Small intestine (tissue), 7 donors: ENCODE data around the gene LSMEM2. TPM values are rescaled to one million over a fixed set of nuclear protein-coding genes. Genes with fewer than 3 reads are reported as not detected.

Experiments used
- DNase-seq, 2 donors: peaks; one replicate each; pipeline versions ENCODE4 v3.0.0 to v3.0.0-alpha.2; 2013
- FAIRE-seq: peaks from 2 replicates; lab custom pipeline; 2012; peaks lifted over from hg19 to GRCh38; lab: Jason Lieb, UNC
- H3K27ac ChIP-seq, 3 donors: one replicate each; pipeline ENCODE4 v1.5.1; 2013; ENCODE audit warnings: low read length in 2 of 3, mild to moderate bottlenecking in 2 of 3, control low read depth in 1 of 3, inconsistent platforms in 1 of 3, low read depth in 1 of 3, moderate library complexity in 1 of 3
- H3K27me3 ChIP-seq, 3 donors: one replicate each; pipeline ENCODE4 v1.6.1; 2013; ENCODE audit warnings: low read length in 3 of 3, inconsistent platforms in 1 of 3; ENCODE audit not compliant: control insufficient read depth in 3 of 3, insufficient read depth in 3 of 3
- H3K36me3 ChIP-seq, 3 donors: one replicate each; pipeline ENCODE4 v1.6.1; 2013; ENCODE audit warnings: low read length in 3 of 3, inconsistent platforms in 1 of 3, low read depth in 1 of 3, mild to moderate bottlenecking in 1 of 3, moderate library complexity in 1 of 3; ENCODE audit not compliant: control insufficient read depth in 3 of 3, insufficient read depth in 2 of 3
- H3K4me1 ChIP-seq, 3 donors: one replicate each; pipeline ENCODE4 v1.6.1; 2013; ENCODE audit warnings: low read length in 2 of 3, inconsistent platforms in 1 of 3, low read depth in 1 of 3, mild to moderate bottlenecking in 1 of 3, moderate library complexity in 1 of 3; ENCODE audit not compliant: control insufficient read depth in 3 of 3, insufficient read depth in 2 of 3
- H3K4me3 ChIP-seq, 3 donors: one replicate each; pipeline ENCODE4 v1.5.1; 2013; ENCODE audit warnings: low read length in 3 of 3, control low read depth in 1 of 3, inconsistent platforms in 1 of 3, low read depth in 1 of 3, mild to moderate bottlenecking in 1 of 3, moderate library complexity in 1 of 3
- H3K9me3 ChIP-seq, 2 donors: one replicate each; pipeline ENCODE4 v1.6.1; 2013; ENCODE audit warnings: low read depth in 1 of 2, low read length in 1 of 2; ENCODE audit not compliant: control insufficient read depth in 2 of 2, insufficient read depth in 1 of 2
- WGBS, 3 donors: extraction: QIAGEN DNeasy Blood & Tissue Kit; methylation state at CpG; one replicate each; pipeline ENCODE4 v1.1.7; 2013; 5-methylcytosine and 5-hydroxymethylcytosine counted together
- polyA plus RNA-seq, 4 donors: library from polyadenylated mRNA; stranded (reverse) in 3 of 4; unstranded in 1 of 4; fragments of 200-250 nt in 3 of 4; fragments of 120-200 nt in 1 of 4; gene quantifications; one replicate each; pipeline versions ENCODE4 v1.2.1 to v1.2.3, GENCODE V29; 2013
- donor health status: healthy with polysubstance abuse.
- donor health status: control.
- donor health status: control.
- donor health status: Bipolar disorder and iron deficiency.
- donor health status: healthy.

Gene LSMEM2
- polyA plus RNA-seq, 4 donors = 0.21 to 0.54 (median 0.30) TPM; not detected in 1

DNA sequence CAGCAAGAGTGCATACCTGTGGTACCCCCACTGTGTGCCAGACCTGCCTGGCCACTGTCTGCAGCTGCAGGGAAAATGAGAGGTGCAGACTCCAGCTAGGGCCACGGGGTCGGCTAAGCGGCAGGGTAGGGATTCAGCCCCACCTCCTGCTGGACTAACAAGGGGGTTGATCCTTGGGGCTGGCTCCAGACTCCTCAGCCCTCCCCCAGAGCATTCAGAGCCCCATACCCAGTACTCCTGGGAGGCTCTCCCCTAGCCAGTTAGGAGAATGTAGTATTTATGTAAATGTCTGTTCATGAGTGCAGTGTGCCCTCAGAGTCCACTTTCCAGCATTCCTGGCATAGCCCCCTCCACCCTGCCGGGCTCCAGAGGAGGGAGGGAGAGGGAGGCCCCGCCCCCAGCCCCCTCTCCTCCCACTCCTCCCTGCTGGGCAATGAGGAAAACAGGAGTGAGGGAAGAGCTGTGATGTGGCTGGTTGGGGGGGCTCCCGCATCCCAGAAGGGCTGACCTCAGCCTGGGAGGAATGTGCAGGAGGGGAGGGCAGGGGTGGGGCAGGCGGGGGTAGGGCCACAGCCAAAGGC is 14.4 kb upstream of the LSMEM2 start:
- peak in 1 of 2 donors; percentile 95 for DNase-seq
- H3K36me3 ChIP-seq = peaks cover 0 to 19% (median 0%) of the 10 kb centered on the region in 3 donors
- H3K4me1 ChIP-seq = peaks cover 4 to 75% (median 8%) of the 10 kb centered on the region in 3 donors
- WGBS, 3 donors = 19 to 40% (median 34%) methylated on average over 7 of the region's 7 CpGs
- H3K27me3 ChIP-seq = no peaks in the 10 kb centered on the region
- no peak overlapping the region for H3K4me3 ChIP-seq
- no peak for FAIRE-seq
- H3K9me3 ChIP-seq = no peaks in the 10 kb centered on the region
- H3K27ac ChIP-seq = peak overlapping the region in 2 of 3 donors; percentile 62 to 88

DNA sequence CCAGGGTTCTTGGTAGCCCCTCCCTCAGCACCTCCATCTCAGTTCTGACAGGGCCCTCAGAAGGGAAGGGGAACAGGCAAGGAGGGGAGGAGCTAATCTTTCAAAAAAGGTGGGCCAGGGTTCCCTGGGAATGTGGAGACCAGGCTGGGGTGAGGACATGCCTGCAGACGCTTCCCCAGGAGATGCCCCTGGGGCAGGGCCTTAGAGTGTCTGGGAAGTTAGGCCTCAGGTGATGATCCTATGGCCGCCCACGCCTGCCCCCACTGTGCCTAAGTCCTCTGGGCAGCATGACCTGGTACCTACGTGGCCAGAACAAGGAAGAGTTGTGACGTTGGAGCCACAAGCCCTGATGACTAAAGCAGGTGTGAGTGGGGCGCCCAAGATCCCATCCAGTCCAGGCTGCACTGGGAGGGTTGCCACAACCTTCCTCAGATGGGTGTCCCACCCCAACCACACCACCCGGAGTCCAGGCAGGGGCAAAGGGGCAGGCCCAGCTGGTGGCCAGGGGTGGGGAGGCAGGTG is 13.9 kb upstream of the LSMEM2 start:
- H3K4me3 ChIP-seq = no peak overlapping the region
- no peak for DNase-seq
- FAIRE-seq = no peak
- H3K27ac ChIP-seq = peak overlapping the region in 2 of 3 donors; percentile 62 to 88
- H3K27me3 ChIP-seq = no peaks in the 10 kb centered on the region
- whole genome bisulfite sequencing, 3 donors = 46 to 60% (median 59%) methylated on average over 7 of the region's 7 CpGs
- H3K9me3 ChIP-seq = no peaks in the 10 kb centered on the region
- peaks cover 4 to 77% (median 6%) of the 10 kb centered on the region in 3 donors for H3K4me1 ChIP-seq
- peaks cover 0 to 20% (median 0%) of the 10 kb centered on the region in 3 donors for H3K36me3 ChIP-seq

- peaks cover 0 to 23% (median 0%) of the 10 kb centered on the region in 3 donors for H3K36me3 ChIP-seq
- peaks cover 4 to 78% (median 4%) of the 10 kb centered on the region in 3 donors for H3K4me1 ChIP-seq
- no peak for FAIRE-seq
- no peaks in the 10 kb centered on the region for H3K9me3 ChIP-seq
- peak overlapping the region in 2 of 3 donors; percentile 62 to 88 for H3K27ac ChIP-seq
- H3K27me3 ChIP-seq = no peaks in the 10 kb centered on the region
- no peak overlapping the region for H3K4me3 ChIP-seq
- no peak for DNase-seq
- WGBS, 3 donors = 48 to 73% (median 60%) methylated on average over 1 of the region's 1 CpG
Measured at GRCh38 chr3:50265571-50265970, 13.3 kb upstream of the LSMEM2 start.

- H3K4me1 ChIP-seq = peaks cover 4 to 78% (median 4%) of the 10 kb centered on the region in 3 donors
- H3K4me3 ChIP-seq = no peak overlapping the region
- FAIRE-seq (no peak), DNase-seq (peak in 1 of 2 donors; percentile 36)
- peaks cover 0 to 27% (median 0%) of the 10 kb centered on the region in 3 donors for H3K36me3 ChIP-seq
- WGBS, 3 donors = 75 to 81% (median 79%) methylated on average over 6 of the region's 6 CpGs
- no peaks in the 10 kb centered on the region for H3K9me3 ChIP-seq
- peak overlapping the region in 2 of 3 donors; percentile 62 to 88 for H3K27ac ChIP-seq
- H3K27me3 ChIP-seq = no peaks in the 10 kb centered on the region
Measured at GRCh38 chr3:50266017-50266416, 12.9 kb upstream of the LSMEM2 start.

DNA sequence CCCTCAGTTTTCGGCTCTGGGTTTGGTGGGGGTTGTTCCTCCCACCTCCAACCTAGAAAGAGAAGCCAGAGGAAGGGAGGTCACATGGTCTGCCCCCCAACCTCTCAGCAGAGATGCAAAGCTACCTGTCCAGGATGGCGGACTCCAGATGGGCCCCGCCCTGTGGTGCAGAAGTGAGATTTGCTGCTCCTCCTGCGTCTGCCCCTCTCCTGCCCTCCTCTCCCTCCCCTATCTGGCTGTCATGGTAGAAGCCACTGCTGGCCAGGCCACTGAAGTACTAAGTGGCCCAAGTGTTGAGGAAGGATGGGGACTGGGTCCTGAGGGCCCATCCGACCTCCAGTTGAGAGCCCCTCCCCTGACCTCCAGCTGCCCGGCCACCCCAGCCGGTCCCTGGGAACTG is 12.1 kb upstream of the LSMEM2 start:
- peaks cover 0 to 28% (median 0%) of the 10 kb centered on the region in 3 donors for H3K36me3 ChIP-seq
- no peak for FAIRE-seq

GRCh38 chr3:50267280-50267913 is 11.5 kb upstream of the LSMEM2 start:
- no peaks in the 10 kb centered on the region for H3K9me3 ChIP-seq
- peak overlapping the region; percentile 35 to 48 (median 41) for H3K4me3 ChIP-seq
- peaks cover 4 to 86% (median 4%) of the 10 kb centered on the region in 3 donors for H3K4me1 ChIP-seq
- no peak for FAIRE-seq
- H3K36me3 ChIP-seq = peaks cover 0 to 32% (median 0%) of the 10 kb centered on the region in 3 donors
- WGBS, 3 donors = 11 to 13% (median 12%) methylated on average over 22 of the region's 22 CpGs
- H3K27ac ChIP-seq = peak overlapping the region; percentile 93 to 99 (median 98)
- no peaks in the 10 kb centered on the region for H3K27me3 ChIP-seq
- peak; percentile 69 to 81 for DNase-seq

More for the DNA sequence above, 12.1 kb upstream of the LSMEM2 start:
- no peaks in the 10 kb centered on the region for H3K9me3 ChIP-seq
- peaks cover 4 to 80% (median 4%) of the 10 kb centered on the region in 3 donors for H3K4me1 ChIP-seq
- no peaks in the 10 kb centered on the region for H3K27me3 ChIP-seq
- H3K27ac ChIP-seq = peak overlapping the region; percentile 82 to 98 (median 85)
- peak overlapping the region in 2 of 3 donors; percentile 35 to 41 for H3K4me3 ChIP-seq
- DNase-seq = peak in 1 of 2 donors; percentile 39
- 38 to 57% (median 45%) methylated on average over 7 of the region's 7 CpGs for WGBS, 3 donors

GRCh38 chr3:50268276-50268675 is 10.6 kb upstream of the LSMEM2 start:
- FAIRE-seq = no peak
- peak overlapping the region; percentile 93 to 99 (median 98) for H3K27ac ChIP-seq
- no peaks in the 10 kb centered on the region for H3K9me3 ChIP-seq
- DNase-seq = peak in 1 of 2 donors; percentile 36
- H3K27me3 ChIP-seq = peaks cover 0 to 3% (median 0%) of the 10 kb centered on the region in 3 donors
- peaks cover 0 to 29% (median 0%) of the 10 kb centered on the region in 3 donors for H3K36me3 ChIP-seq
- no peak overlapping the region for H3K4me3 ChIP-seq
- peaks cover 4 to 94% (median 4%) of the 10 kb centered on the region in 3 donors for H3K4me1 ChIP-seq
- WGBS, 3 donors = 20 to 37% (median 27%) methylated on average over 3 of the region's 3 CpGs

DNA sequence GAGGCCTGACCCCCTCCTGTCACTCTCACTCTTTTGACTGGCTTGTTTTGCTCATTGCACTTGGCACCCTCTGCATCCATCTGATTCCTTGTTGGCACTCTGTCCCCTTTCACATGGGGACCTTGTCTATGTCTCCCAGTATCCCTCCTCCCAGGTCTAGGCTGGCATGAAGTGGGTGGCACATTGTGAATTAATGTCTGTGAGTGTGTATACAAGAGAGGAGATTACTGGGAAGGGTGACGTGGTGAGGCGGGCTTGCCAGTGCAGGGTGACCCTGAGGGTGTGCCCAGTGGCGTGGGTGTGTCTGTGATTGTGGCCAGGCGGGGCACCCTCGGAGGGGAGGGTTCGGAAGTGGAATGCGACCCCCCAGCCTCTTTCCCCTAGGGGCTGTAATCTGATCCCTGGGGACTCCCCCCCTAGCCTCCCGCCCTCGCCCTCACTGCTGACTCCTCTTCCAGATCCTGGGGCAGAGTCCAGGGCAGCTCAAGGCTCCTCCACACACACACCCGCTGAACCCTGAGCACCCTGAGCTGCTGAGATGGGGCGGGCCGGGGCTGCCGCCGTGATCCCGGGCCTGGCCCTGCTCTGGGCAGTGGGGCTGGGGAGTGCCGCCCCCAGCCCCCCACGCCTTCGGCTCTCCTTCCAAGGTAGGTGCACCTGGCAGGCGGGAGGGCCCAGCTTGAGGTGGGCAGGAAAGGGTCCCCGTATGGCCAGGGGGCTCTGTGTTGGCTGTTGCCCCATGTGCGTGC is 10.0 kb upstream of the LSMEM2 start, which contains the start of gene SEMA3B:
Gene SEMA3B (plus strand): TSS at position 445 of the 749 bp plus-strand sequence. CDS start 94 bp downstream, at position 539.
- DNase-seq (peak; percentile 95 to 96), FAIRE-seq (no peak)
- WGBS, 3 donors = 10 to 39% (median 29%) methylated on average over 15 to 21 of the region's 21 CpGs
- H3K27me3 ChIP-seq = peaks cover 0 to 9% (median 0%) of the 10 kb centered on the region in 3 donors
- peaks cover 4 to 96% (median 4%) of the 10 kb centered on the region in 3 donors for H3K4me1 ChIP-seq
- H3K36me3 ChIP-seq = peaks cover 0 to 35% (median 0%) of the 10 kb centered on the region in 3 donors
- peak within 1 kb of the TSS; percentile 93 to 99 (median 98) for H3K27ac ChIP-seq
- peak within 1 kb of the TSS in 2 of 3 donors; percentile 65 to 66 for H3K4me3 ChIP-seq
- no peaks in the 10 kb centered on the region for H3K9me3 ChIP-seq
